Endothelial cell of umbilical vein (primary cell): ENCODE data around the gene B3GALT6. TPM values are rescaled to one million over a fixed set of nuclear protein-coding genes. Genes with fewer than 3 reads are reported as not detected.

Experiments used
- BruUV-seq: library from RNA; stranded (reverse); fragments of 400-500 nt; replicated peaks from 2 replicates; lab custom pipeline; 2021; lab: Mats Ljungman, UMichigan
- CTCF ChIA-PET: fragments of 300-600, 350-600 bp; sonication (Branson Sonifier 250); formaldehyde crosslinking; loops from one replicate; lab custom pipeline; 2021; ENCODE audit warnings: antibody characterized with exemption, inconsistent platforms; lab: Charles Lee
- POLR2A ChIA-PET: fragments of 300-600, 350-600 bp; sonication (Branson Sonifier 250); formaldehyde crosslinking; loops from one replicate; lab custom pipeline; 2021; ENCODE audit warnings: antibody characterized with exemption, inconsistent platforms; lab: Charles Lee
- DNase-seq: peaks from one replicate; pipeline ENCODE4 v3.0.0-alpha.2; 2011; ENCODE audit warnings: low read depth, low spot score
- FAIRE-seq: peaks from 2 replicates; lab custom pipeline; 2011; peaks lifted over from hg19 to GRCh38; lab: Jason Lieb, UNC
- H2AFZ ChIP-seq: 2 replicates; pipeline ENCODE4 v1.6.0; 2012; ENCODE audit warnings: low read depth, low read length, control low read depth, inconsistent platforms
- H3K27ac ChIP-seq: 2 replicates; pipeline ENCODE4 v1.5.1; 2011; ENCODE audit warnings: low read depth, mild to moderate bottlenecking, control low read depth, low read length, moderate library complexity; ENCODE audit not compliant: insufficient read depth
- H3K27me3 ChIP-seq, 2 experiments: 2 replicates each; pipeline versions ENCODE4 v1.6.0 to v1.6.1; 2011; ENCODE audit warnings: low read length in 2 of 2, mixed read lengths in 1 of 2; ENCODE audit not compliant: control insufficient read depth in 2 of 2, insufficient read depth in 2 of 2
- H3K36me3 ChIP-seq, 2 experiments: 2 replicates in 1 of 2; 3 replicates in 1 of 2; pipeline ENCODE4 v1.5.1; 2011; ENCODE audit warnings: low read length in 2 of 2, mild to moderate bottlenecking in 1 of 2, moderate library complexity in 1 of 2; ENCODE audit not compliant: control insufficient read depth in 2 of 2, insufficient read depth in 2 of 2; ENCODE audit errors: extremely low read depth in 1 of 2
- H3K4me1 ChIP-seq: 3 replicates; pipeline ENCODE4 v1.5.1; 2011; ENCODE audit warnings: mild to moderate bottlenecking, low read length; ENCODE audit not compliant: control insufficient read depth, insufficient read depth; ENCODE audit errors: extremely low read depth
- H3K4me2 ChIP-seq: 2 replicates; pipeline ENCODE4 v1.6.1; 2011; ENCODE audit warnings: low read length, control low read depth, mixed read lengths; ENCODE audit not compliant: insufficient read depth
- H3K4me3 ChIP-seq, 3 experiments: fragments of 200-600 bp in 1 of 3; sonication (generic), shearing (Covaris generic) in 1 of 3; replicated peaks in 1 of 3; 2 replicates each; pipeline ENCODE4 v1.5.1; 2011 to 2016; ENCODE audit warnings: control low read depth in 3 of 3, low read length in 3 of 3, mild to moderate bottlenecking in 2 of 3, inconsistent platforms in 1 of 3, low read depth in 1 of 3, moderate library complexity in 1 of 3; ENCODE audit not compliant: insufficient read depth in 1 of 3
- H3K79me2 ChIP-seq: 2 replicates; pipeline ENCODE4 v1.6.0; 2012; ENCODE audit warnings: low read length, inconsistent platforms; ENCODE audit not compliant: control insufficient read depth, insufficient read depth
- H3K9ac ChIP-seq: replicated peaks from 2 replicates; pipeline ENCODE3; 2011; ENCODE audit warnings: low read length, control low read depth; ENCODE audit not compliant: insufficient read depth; ENCODE audit errors: extremely low read depth
- H3K9me1 ChIP-seq: replicated peaks from 3 replicates; pipeline ENCODE4 v1.6.0; 2011; ENCODE audit warnings: mild to moderate bottlenecking, low read length; ENCODE audit not compliant: control insufficient read depth, insufficient read depth; ENCODE audit errors: extremely low read depth
- H3K9me3 ChIP-seq: replicated peaks from 2 replicates; pipeline ENCODE4 v1.5.1; 2012; ENCODE audit warnings: low read length, inconsistent platforms; ENCODE audit not compliant: control insufficient read depth, insufficient read depth
- H4K20me1 ChIP-seq: replicated peaks from 2 replicates; pipeline ENCODE3; 2011; ENCODE audit warnings: mild to moderate bottlenecking, low read length; ENCODE audit not compliant: control insufficient read depth, insufficient read depth; ENCODE audit errors: extremely low read depth
- EZH2 ChIP-seq: IDR thresholded peaks from 2 replicates; pipeline ENCODE4 v1.6.1; 2012; ENCODE audit warnings: borderline replicate concordance, low read depth, mild to moderate bottlenecking, moderate library complexity, low read length, inconsistent platforms; ENCODE audit not compliant: severe bottlenecking
- FOS ChIP-seq: IDR thresholded peaks from 2 replicates; pipeline ENCODE4 v1.6.1; 2011; ENCODE audit warnings: mild to moderate bottlenecking, low read length, moderate library complexity, borderline replicate concordance; ENCODE audit not compliant: insufficient read depth
- GATA2 ChIP-seq: IDR thresholded peaks from 2 replicates; pipeline ENCODE4 v1.7.0; 2011; ENCODE audit warnings: low read depth, mild to moderate bottlenecking, moderate library complexity, mixed read lengths, low read length; ENCODE audit not compliant: insufficient read length, insufficient read depth
- JUN ChIP-seq: IDR thresholded peaks from 2 replicates; pipeline ENCODE4 v1.6.1; 2011; ENCODE audit warnings: borderline replicate concordance, low read depth; ENCODE audit not compliant: insufficient read length, insufficient read depth
- MYC ChIP-seq: IDR thresholded peaks from one replicate; pipeline ENCODE4 v1.6.1; 2011; ENCODE audit warnings: mild to moderate bottlenecking, low read depth, low read length
- POLR2A ChIP-seq: IDR thresholded peaks from 2 replicates; pipeline ENCODE4 v1.6.1; 2012; ENCODE audit warnings: low read depth, mild to moderate bottlenecking, control low read depth, low read length
- POLR2AphosphoS5 ChIP-seq: IDR thresholded peaks from 2 replicates; pipeline ENCODE4 v1.6.1; 2012; ENCODE audit warnings: low read depth, mild to moderate bottlenecking, control low read depth, low read length, moderate library complexity; ENCODE audit not compliant: insufficient read depth
- dilution Hi-C: fragments of 300-500 bp; cut with MboI; formaldehyde crosslinking; loops from one replicate; pipeline ENCODE4 v1.15.0; 2019; ENCODE audit warnings: low sequenced_read_pairs; ENCODE audit not compliant: extremely low pct_ligation_motif_present
- intact Hi-C: fragments of 100-400 bp; cut with micrococcal nuclease; formaldehyde crosslinking; loops from one replicate; pipeline ENCODE4 v1.10.0; 2022
- polyA plus RNA-seq, 4 experiments: library from polyadenylated mRNA; depleted of rRNA in 3 of 4; stranded (reverse) in 3 of 4; unstranded in 1 of 4; fragments of >200 nt; gene quantifications; 2 replicates each; pipeline versions ENCODE4 v1.2.1 to v1.2.3, GENCODE V29; 2011 to 2012; ENCODE audit warnings: missing spikeins in 1 of 4
- total RNA-seq: library from RNA; stranded (reverse); gene quantifications from 2 replicates; pipeline ENCODE4 v1.2.3, GENCODE V29; 2021
- TF ChIP-seq, protein P1 (sequence below): IDR thresholded peaks from 2 replicates; pipeline ENCODE4 v1.6.1; 2011; ENCODE audit not compliant: insufficient read depth, insufficient read length
- TF ChIP-seq, protein P2 (sequence below), 2 donors: IDR thresholded peaks; 1 replicate in 1 of 2; 2 replicates in 1 of 2; pipeline ENCODE4 v1.5.1; 2011; ENCODE audit warnings: low read length in 2 of 2, mild to moderate bottlenecking in 2 of 2, moderate library complexity in 2 of 2, control low read depth in 1 of 2, inconsistent platforms in 1 of 2, low read depth in 1 of 2; ENCODE audit not compliant: insufficient read depth in 1 of 2; ENCODE audit errors: extremely low read depth in 1 of 2

Gene B3GALT6
- total and polyA plus RNA-seq, 2 donors (not counting 3 experiments of a cell fraction or from before 2014, with no cell fraction given): 24.6 to 34.1 TPM

DNA sequence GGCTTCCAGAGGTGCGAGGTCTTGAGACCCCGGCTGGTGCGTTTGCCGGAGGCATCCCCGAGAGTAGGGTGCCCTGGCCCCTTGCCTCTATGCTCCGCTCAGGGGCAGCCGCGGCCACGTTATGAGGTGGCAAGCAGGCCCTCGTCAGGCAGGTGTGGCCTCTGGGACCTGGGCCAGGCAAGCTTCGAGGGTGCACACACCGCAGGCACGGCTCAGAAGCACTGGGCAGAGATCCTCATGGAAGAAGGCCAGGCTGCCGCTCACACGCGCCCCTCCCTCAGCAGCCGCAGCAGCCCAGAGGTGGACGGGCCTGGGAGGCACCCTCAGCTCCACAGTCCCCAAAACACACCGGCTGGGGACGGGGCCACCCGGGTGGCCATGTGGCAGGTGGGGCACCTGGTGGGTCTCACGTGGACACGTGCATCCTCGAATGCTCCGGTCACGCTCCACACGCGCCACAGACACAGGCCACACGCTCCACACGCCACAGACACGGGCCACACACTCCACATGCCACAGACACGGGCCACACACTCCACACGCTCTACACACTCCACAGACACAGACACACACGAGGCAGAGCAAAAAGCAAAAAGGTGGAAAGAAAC is 6.7 kb upstream of the B3GALT6 start:
- H3K4me2 ChIP-seq: no peak overlapping the region
- FAIRE-seq: no peak
- H3K36me3 ChIP-seq: peaks cover 6 to 48% of the 10 kb centered on the region in 2 experiments
- POLR2A ChIA-PET: no interaction called here
- H3K4me3 ChIP-seq: no peak overlapping the region
- no peak overlapping the region for H3K9ac ChIP-seq
- H3K27me3 ChIP-seq: no peaks in the 10 kb centered on the region
- no peaks in the 10 kb centered on the region for H3K9me3 ChIP-seq
- peaks cover 48% of the 10 kb centered on the region for H3K79me2 ChIP-seq
- dilution Hi-C loops (no loop called here), intact Hi-C loops (no loop called here)
- no peak for DNase-seq
- CTCF ChIA-PET: no interaction called here
- no TSS peak for BruUV-seq
- no peak overlapping the region for H2AFZ ChIP-seq
- no peaks in the 10 kb centered on the region for H3K4me1 ChIP-seq
- H3K9me1 ChIP-seq: no peaks in the 10 kb centered on the region
- H4K20me1 ChIP-seq: no peaks in the 10 kb centered on the region
- TF ChIP-seq, protein P1, sequence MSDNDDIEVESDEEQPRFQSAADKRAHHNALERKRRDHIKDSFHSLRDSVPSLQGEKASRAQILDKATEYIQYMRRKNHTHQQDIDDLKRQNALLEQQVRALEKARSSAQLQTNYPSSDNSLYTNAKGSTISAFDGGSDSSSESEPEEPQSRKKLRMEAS: no peak
- TF ChIP-seq JUN: no peak
- TF ChIP-seq MYC: no peak
- no peak for TF ChIP-seq POLR2AphosphoS5
- no peak for TF ChIP-seq EZH2
- no peak for TF ChIP-seq GATA2
- no peak for TF ChIP-seq POLR2A
- TF ChIP-seq FOS: no peak
- TF ChIP-seq, protein P2, sequence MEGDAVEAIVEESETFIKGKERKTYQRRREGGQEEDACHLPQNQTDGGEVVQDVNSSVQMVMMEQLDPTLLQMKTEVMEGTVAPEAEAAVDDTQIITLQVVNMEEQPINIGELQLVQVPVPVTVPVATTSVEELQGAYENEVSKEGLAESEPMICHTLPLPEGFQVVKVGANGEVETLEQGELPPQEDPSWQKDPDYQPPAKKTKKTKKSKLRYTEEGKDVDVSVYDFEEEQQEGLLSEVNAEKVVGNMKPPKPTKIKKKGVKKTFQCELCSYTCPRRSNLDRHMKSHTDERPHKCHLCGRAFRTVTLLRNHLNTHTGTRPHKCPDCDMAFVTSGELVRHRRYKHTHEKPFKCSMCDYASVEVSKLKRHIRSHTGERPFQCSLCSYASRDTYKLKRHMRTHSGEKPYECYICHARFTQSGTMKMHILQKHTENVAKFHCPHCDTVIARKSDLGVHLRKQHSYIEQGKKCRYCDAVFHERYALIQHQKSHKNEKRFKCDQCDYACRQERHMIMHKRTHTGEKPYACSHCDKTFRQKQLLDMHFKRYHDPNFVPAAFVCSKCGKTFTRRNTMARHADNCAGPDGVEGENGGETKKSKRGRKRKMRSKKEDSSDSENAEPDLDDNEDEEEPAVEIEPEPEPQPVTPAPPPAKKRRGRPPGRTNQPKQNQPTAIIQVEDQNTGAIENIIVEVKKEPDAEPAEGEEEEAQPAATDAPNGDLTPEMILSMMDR (IDR thresholded peaks at IDR 0.05; ENCODE audit: extremely low read depth in 1 of 2, insufficient read depth in 1 of 2, low read depth in 1 of 2, low read length in 2 of 2): no peak
- no peak overlapping the region for H3K27ac ChIP-seq
